Heart right ventricle (tissue), 16 donors: Measurements from ENCODE around the gene GRIK5. TPM values are rescaled to one million over a fixed set of nuclear protein-coding genes. Genes with fewer than 3 reads are reported as not detected.

Experiments
- ATAC-seq, 8 donors: fragments of 200-7000 bp; cut with Tn5 transposase; one replicate each; pipeline ENCODE4 v1.9.1; 2020; ENCODE audit warnings: mild to moderate bottlenecking in 8 of 8, moderate library complexity in 8 of 8, moderate number of reproducible peaks in 1 of 8
- DNase-seq, 2 donors: peaks; one replicate each; pipeline ENCODE4 v3.0.0-alpha.2; 2020
- H3K27ac ChIP-seq, 10 donors: fragments of 200-600 bp; sonication (generic) in 2 of 10; one replicate each; pipeline versions ENCODE4 v1.5.0 to v1.8.0; 2020 to 2022; ENCODE audit warnings: mild to moderate bottlenecking in 3 of 10
- H3K27me3 ChIP-seq, 7 donors: fragments of 200-600 bp; one replicate each; pipeline ENCODE4 v1.8.0; 2021 to 2022; ENCODE audit warnings: mild to moderate bottlenecking in 2 of 7
- H3K36me3 ChIP-seq, 9 donors: fragments of 200-600 bp; sonication (generic) in 1 of 9; one replicate each; pipeline versions ENCODE4 v1.5.0 to v1.8.0; 2020 to 2022; ENCODE audit warnings: mild to moderate bottlenecking in 2 of 9
- H3K4me1 ChIP-seq, 9 donors: fragments of 200-600 bp; sonication (generic) in 1 of 9; one replicate each; pipeline versions ENCODE4 v1.5.0 to v1.8.0; 2020 to 2022; ENCODE audit warnings: mild to moderate bottlenecking in 4 of 9
- H3K4me3 ChIP-seq, 10 donors: fragments of 200-600 bp; sonication (generic) in 2 of 10; one replicate each; pipeline versions ENCODE4 v1.5.0 to v1.8.0; 2020 to 2022; ENCODE audit warnings: mild to moderate bottlenecking in 7 of 10, moderate library complexity in 2 of 10
- H3K9me3 ChIP-seq, 11 donors: fragments of 200-600 bp in 10 of 11; sonication (generic) in 2 of 11; one replicate each; pipeline versions ENCODE4 v1.5.0 to v1.8.0; 2013 to 2022; ENCODE audit warnings: mild to moderate bottlenecking in 2 of 11, control low read depth in 1 of 11, moderate library complexity in 1 of 11
- WGBS, 2 donors: extraction: QIAGEN DNeasy Blood & Tissue Kit; methylation state at CpG; one replicate each; pipeline ENCODE4 v1.1.7; 2013; ENCODE audit warnings: inconsistent platforms in 1 of 2; 5-methylcytosine and 5-hydroxymethylcytosine counted together
- intact Hi-C, 10 donors: fragments of 100-400 bp; cut with DNase I; formaldehyde crosslinking; loops; one replicate each; pipeline versions ENCODE4 v1.11.1 to v1.14.2; 2022
- long read RNA-seq, 3 donors: library from polyadenylated mRNA; unstranded; transcript quantifications; one replicate each; pipeline ENCODE4 v2.0.0, GENCODE V29; 2020 to 2021
- polyA plus RNA-seq, 2 donors: library from polyadenylated mRNA; stranded (reverse); fragments of 200-250 nt; gene quantifications; one replicate each; pipeline ENCODE4 v1.2.3, GENCODE V29; 2013
- total RNA-seq, 10 donors: library from RNA; stranded (reverse); fragmentation: NEBNext Ultra II Directional in 3 of 10; extraction: Animal tissue kit (Norgen Biotek cat#: 25700) in 3 of 10; gene quantifications; one replicate each; pipeline versions ENCODE4 v1.2.1 to v1.2.4, GENCODE V29; 2021 to 2023
- TF ChIP-seq, protein P1 (sequence below), 9 donors: fragments of 200-600 bp; sonication (generic) in 2 of 9; IDR thresholded peaks; one replicate each; pipeline versions ENCODE4 v1.5.0 to v1.8.0; 2021 to 2022; ENCODE audit warnings: antibody characterized with exemption in 9 of 9, mild to moderate bottlenecking in 5 of 9, moderate library complexity in 1 of 9
- donor health status: Arrhythmogenic right ventricular cardiomyopathy.
- donor health status: ischemic (EF 13 %, LVEDD 7.1; RV severe dilation, severe dysfunction).
- donor health status: healthy with polysubstance abuse.
- donor health status: DM: no; HTN: yes; CAD: no.
- donor health status: DM: no; HTN: no; CAD: no.
- donor health status: ischemic (EF 25% LVEDD 6.9; RV normal size, moderate dysfunction).
- donor health status: ischemic (EF 25% LVEDD 5.7; RV mildly dilated, moderate dysfunction).
- donor health status: healthy.
- donor health status: DM: yes; HTN: yes; CAD: no.
- donor health status: Ischemic cardiomyopathy.
- donor health status: ischemic (EF 35%, LVEDD 5.7; RV mildly dilated, moderate dysfunction).
- donor health status: nonischemic (EF 11% LVEDD 7.7; RV severe dilation, severe dysfunction).
- donor health status: DM: yes; HTN: yes; CAD: no.
- donor health status: PGD.
- donor health status: ischemic (EF 29% LVEDD 5.4; RV normal size, mild dysfunction).
- donor health status: nonischemic (EF 23%, LVEDD 6.1; RV moderate dilation, normal function).

GRIK5 gene, protein sequence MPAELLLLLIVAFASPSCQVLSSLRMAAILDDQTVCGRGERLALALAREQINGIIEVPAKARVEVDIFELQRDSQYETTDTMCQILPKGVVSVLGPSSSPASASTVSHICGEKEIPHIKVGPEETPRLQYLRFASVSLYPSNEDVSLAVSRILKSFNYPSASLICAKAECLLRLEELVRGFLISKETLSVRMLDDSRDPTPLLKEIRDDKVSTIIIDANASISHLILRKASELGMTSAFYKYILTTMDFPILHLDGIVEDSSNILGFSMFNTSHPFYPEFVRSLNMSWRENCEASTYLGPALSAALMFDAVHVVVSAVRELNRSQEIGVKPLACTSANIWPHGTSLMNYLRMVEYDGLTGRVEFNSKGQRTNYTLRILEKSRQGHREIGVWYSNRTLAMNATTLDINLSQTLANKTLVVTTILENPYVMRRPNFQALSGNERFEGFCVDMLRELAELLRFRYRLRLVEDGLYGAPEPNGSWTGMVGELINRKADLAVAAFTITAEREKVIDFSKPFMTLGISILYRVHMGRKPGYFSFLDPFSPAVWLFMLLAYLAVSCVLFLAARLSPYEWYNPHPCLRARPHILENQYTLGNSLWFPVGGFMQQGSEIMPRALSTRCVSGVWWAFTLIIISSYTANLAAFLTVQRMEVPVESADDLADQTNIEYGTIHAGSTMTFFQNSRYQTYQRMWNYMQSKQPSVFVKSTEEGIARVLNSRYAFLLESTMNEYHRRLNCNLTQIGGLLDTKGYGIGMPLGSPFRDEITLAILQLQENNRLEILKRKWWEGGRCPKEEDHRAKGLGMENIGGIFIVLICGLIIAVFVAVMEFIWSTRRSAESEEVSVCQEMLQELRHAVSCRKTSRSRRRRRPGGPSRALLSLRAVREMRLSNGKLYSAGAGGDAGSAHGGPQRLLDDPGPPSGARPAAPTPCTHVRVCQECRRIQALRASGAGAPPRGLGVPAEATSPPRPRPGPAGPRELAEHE
- total RNA-seq (1 to 10 TPM; 1.2 to 9.3 (median 3.0) TPM), polyA plus RNA-seq (1 to 10 TPM in 1 of 2 donors, under 1 TPM in 1; 0.35 to 1.4 TPM)
- long read RNA-seq, donor 1, partial matches to known transcripts: 0 of 9 reads
- long read RNA-seq, donor 1, other reads (novel, unspliced or antisense): 5 of 9 reads
- long read RNA-seq, donor 2, partial matches to known transcripts: 1 of 1 reads
- long read RNA-seq, donor 2, other reads (novel, unspliced or antisense): 0 of 1 reads
- long read RNA-seq, donor 3, partial matches to known transcripts: 0 of 1 reads
- long read RNA-seq, donor 3, other reads (novel, unspliced or antisense): 1 of 1 reads

GRCh38 chr19:42069619-42070351 lies at the start of gene GRIK5:
GRIK5 (minus strand) TSS chr19:42070206; CDS start chr19:42065770, 4,436 bp downstream.
- TF ChIP-seq, protein P1, sequence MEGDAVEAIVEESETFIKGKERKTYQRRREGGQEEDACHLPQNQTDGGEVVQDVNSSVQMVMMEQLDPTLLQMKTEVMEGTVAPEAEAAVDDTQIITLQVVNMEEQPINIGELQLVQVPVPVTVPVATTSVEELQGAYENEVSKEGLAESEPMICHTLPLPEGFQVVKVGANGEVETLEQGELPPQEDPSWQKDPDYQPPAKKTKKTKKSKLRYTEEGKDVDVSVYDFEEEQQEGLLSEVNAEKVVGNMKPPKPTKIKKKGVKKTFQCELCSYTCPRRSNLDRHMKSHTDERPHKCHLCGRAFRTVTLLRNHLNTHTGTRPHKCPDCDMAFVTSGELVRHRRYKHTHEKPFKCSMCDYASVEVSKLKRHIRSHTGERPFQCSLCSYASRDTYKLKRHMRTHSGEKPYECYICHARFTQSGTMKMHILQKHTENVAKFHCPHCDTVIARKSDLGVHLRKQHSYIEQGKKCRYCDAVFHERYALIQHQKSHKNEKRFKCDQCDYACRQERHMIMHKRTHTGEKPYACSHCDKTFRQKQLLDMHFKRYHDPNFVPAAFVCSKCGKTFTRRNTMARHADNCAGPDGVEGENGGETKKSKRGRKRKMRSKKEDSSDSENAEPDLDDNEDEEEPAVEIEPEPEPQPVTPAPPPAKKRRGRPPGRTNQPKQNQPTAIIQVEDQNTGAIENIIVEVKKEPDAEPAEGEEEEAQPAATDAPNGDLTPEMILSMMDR (IDR thresholded peaks at IDR 0.05): no peak
- WGBS, 2 donors: 6 to 12% methylated on average over 20 to 29 of the region's 29 CpGs
- H3K27ac ChIP-seq: peak within 1 kb of the TSS in 1 of 10 donors; percentile 15
- H3K4me1 ChIP-seq: peaks cover 0 to 13% (median 5%) of the 10 kb centered on the region in 9 donors
- H3K9me3 ChIP-seq: no peaks in the 10 kb centered on the region
- DNase-seq: no peak
- H3K36me3 ChIP-seq: no peaks in the 10 kb centered on the region
- ATAC-seq: peak in 7 of 8 donors; percentile 28 to 57 (median 41)
- peaks cover 0 to 51% (median 43%) of the 10 kb centered on the region in 7 donors for H3K27me3 ChIP-seq
- H3K4me3 ChIP-seq: peak within 1 kb of the TSS in 8 of 10 donors; percentile 12 to 49 (median 38)
- intact Hi-C loops: loop anchor here in 2 of 10 donors (10.0 kb wide), 1 partner anchor 75 kb away; the partner anchor contains the start of gene ATP1A3 (in 2 of the 2)

DNA sequence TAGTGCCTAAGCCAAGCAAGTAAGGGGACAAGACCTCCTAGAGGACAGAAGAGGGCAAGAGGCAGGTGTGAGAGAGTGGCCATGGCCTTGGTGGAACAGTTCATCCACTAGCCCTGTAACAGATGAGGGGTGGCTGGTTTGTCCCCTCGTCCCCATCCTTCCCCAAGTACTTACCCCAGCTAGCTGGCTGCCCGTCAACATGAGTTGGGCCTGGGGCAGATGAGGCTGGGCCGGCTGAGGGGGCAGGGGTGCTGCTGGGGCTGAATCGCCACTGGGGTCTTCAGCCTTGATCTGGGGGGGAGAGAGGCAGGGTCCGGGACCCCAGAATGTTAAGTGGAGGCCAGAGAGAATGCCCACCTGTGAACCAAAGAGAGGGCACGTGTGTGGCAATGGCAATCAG lies 47.1 kb upstream of the GRIK5 start:
- WGBS, 2 donors: 84 to 87% methylated on average over 6 of the region's 6 CpGs
- no peaks in the 10 kb centered on the region for H3K9me3 ChIP-seq
- intact Hi-C loops: no loop called here
- TF ChIP-seq, protein P1 (IDR thresholded peaks at IDR 0.05): no peak
- peaks cover 0 to 42% (median 11%) of the 10 kb centered on the region in 9 donors for H3K4me1 ChIP-seq
- no peak overlapping the region for H3K27ac ChIP-seq
- ATAC-seq (no peak), DNase-seq (no peak)
- H3K4me3 ChIP-seq: no peak overlapping the region
- H3K27me3 ChIP-seq: no peaks in the 10 kb centered on the region
- peaks cover 0 to 20% (median 0%) of the 10 kb centered on the region in 9 donors for H3K36me3 ChIP-seq

DNA sequence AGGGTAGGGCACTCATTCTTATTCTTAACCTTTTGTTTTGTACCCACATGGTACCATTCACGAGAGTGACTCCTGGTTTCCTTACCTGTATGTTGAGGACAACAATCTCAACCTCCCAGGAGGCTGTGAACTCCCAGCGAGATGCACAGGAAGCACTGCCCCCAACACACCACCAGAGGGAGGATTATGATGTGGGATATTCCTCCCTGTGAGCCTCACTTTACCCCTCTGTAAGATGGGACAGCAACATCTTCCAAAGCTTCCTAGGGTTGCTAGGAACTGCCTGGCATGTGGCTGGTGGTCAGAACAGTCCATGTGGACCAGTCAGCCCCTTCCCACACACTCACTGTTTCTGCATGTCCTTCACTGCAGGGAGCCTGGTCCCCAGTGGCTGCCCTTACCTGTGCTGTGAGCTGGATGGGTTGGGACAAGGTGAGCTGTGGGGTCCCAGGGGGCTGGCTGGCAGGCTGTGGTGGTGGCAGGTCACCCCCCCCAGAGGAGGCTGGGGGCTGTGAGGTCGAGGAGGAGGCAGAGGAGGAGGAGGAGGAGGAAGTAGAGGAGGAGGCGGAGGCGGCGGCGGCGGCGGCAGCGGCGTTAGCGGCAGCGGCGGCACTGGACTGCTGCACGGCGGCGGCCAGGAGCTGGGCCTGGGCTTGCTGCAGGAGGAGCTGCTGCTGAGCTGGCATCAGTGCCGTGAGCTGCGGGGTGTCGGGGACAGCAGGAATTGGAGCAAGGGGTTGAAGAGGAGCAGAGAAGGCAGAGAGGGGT lies 46.5 kb upstream of the GRIK5 start:
- 89 to 91% methylated on average over 20 of the region's 20 CpGs for WGBS, 2 donors
- TF ChIP-seq, protein P1 (IDR thresholded peaks at IDR 0.05): no peak
- Histone ChIP-seq H3K4me1 (peaks cover 0 to 36% (median 11%) of the 10 kb centered on the region in 9 donors), H3K36me3 (peaks cover 0 to 20% (median 0%) of the 10 kb centered on the region in 9 donors), H3K4me3 (no peak overlapping the region), H3K27me3 (no peaks in the 10 kb centered on the region), H3K9me3 (no peaks in the 10 kb centered on the region), H3K27ac (no peak overlapping the region)
- ATAC-seq (no peak), DNase-seq (no peak)
- intact Hi-C loops: no loop called here
